Smooth muscle cell (in vitro differentiated cells): Measurements from ENCODE around the gene LRMDA. TPM values are rescaled to one million over a fixed set of nuclear protein-coding genes. Genes with fewer than 3 reads are reported as not detected.

Experiments
- DNase-seq: peaks from one replicate; lab custom pipeline; 2025; ENCODE audit not compliant: unreplicated experiment; lab: John Stamatoyannopoulos, UW
- H2AFZ ChIP-seq: fragments of 200-600 bp; sonication (generic); 2 replicates; pipeline ENCODE4 v1.6.0; 2016; ENCODE audit warnings: antibody characterized with exemption, low read depth, mild to moderate bottlenecking
- H3F3A ChIP-seq: fragments of 200-600 bp; sonication (generic); 2 replicates; pipeline ENCODE4 v1.6.0; 2017; ENCODE audit warnings: antibody characterized with exemption, low read depth
- H3K27ac ChIP-seq: fragments of 200-600 bp; sonication (generic); 2 replicates; pipeline ENCODE4 v1.5.1; 2016; ENCODE audit warnings: low read depth, mild to moderate bottlenecking
- H3K27me3 ChIP-seq: fragments of 200-600 bp; sonication (generic); 2 replicates; pipeline ENCODE4 v1.6.1; 2016; ENCODE audit warnings: low read depth, mild to moderate bottlenecking
- H3K36me3 ChIP-seq: fragments of 200-600 bp; sonication (generic); 2 replicates; pipeline ENCODE4 v1.5.1; 2016; ENCODE audit warnings: low read depth
- H3K4me1 ChIP-seq: fragments of 200-600 bp; sonication (generic); 2 replicates; pipeline ENCODE4 v1.5.1; 2016; ENCODE audit warnings: low read depth
- H3K4me2 ChIP-seq: fragments of 200-600 bp; sonication (generic); 2 replicates; pipeline ENCODE4 v1.6.0; 2016; ENCODE audit warnings: mild to moderate bottlenecking
- H3K4me3 ChIP-seq: fragments of 200-600 bp; sonication (generic); 2 replicates; pipeline ENCODE4 v1.5.1; 2016; ENCODE audit warnings: mild to moderate bottlenecking
- H3K79me2 ChIP-seq: fragments of 200-600 bp; sonication (generic); 2 replicates; pipeline ENCODE4 v1.6.0; 2016; ENCODE audit warnings: low read depth, mild to moderate bottlenecking
- H3K9ac ChIP-seq: fragments of 200-600 bp; sonication (generic); 2 replicates; pipeline ENCODE4 v1.6.0; 2016; ENCODE audit warnings: low read depth
- H3K9me3 ChIP-seq: fragments of 200-600 bp; sonication (generic); replicated peaks from 2 replicates; pipeline ENCODE4 v1.5.1; 2016; ENCODE audit warnings: low read depth
- H4K20me1 ChIP-seq: fragments of 200-600 bp; sonication (generic); 2 replicates; pipeline ENCODE4 v1.6.0; 2016; ENCODE audit warnings: low read depth
- WGBS: methylation state at CpG from one replicate; pipeline ENCODE4 v1.1.7; 2016; ENCODE audit warnings: low lambda C conversion rate; 5-methylcytosine and 5-hydroxymethylcytosine counted together
- polyA plus RNA-seq: library from polyadenylated mRNA; unstranded; fragments of >200 nt; fragmentation: Nextera tagmentation; extraction: Ambion mirVana; gene quantifications from 2 replicates; pipeline ENCODE4 v1.2.1, GENCODE V29; 2016
- total RNA-seq: library from RNA; depleted of rRNA; stranded (reverse); fragments of >200 nt; gene quantifications from 2 replicates; pipeline ENCODE4 v1.2.3, GENCODE V29; 2014
- TF ChIP-seq, protein P1 (sequence below): fragments of 200-600 bp; sonication (generic); IDR thresholded peaks from 2 replicates; pipeline ENCODE4 v1.5.1; 2017; ENCODE audit warnings: borderline replicate concordance, mild to moderate bottlenecking, antibody characterized with exemption; ENCODE audit not compliant: insufficient read depth, poor library complexity, severe bottlenecking

LRMDA gene
- total and polyA plus RNA-seq, 2 experiments from 2014 or later, result 1.5 to 1.6 TPM

DNA sequence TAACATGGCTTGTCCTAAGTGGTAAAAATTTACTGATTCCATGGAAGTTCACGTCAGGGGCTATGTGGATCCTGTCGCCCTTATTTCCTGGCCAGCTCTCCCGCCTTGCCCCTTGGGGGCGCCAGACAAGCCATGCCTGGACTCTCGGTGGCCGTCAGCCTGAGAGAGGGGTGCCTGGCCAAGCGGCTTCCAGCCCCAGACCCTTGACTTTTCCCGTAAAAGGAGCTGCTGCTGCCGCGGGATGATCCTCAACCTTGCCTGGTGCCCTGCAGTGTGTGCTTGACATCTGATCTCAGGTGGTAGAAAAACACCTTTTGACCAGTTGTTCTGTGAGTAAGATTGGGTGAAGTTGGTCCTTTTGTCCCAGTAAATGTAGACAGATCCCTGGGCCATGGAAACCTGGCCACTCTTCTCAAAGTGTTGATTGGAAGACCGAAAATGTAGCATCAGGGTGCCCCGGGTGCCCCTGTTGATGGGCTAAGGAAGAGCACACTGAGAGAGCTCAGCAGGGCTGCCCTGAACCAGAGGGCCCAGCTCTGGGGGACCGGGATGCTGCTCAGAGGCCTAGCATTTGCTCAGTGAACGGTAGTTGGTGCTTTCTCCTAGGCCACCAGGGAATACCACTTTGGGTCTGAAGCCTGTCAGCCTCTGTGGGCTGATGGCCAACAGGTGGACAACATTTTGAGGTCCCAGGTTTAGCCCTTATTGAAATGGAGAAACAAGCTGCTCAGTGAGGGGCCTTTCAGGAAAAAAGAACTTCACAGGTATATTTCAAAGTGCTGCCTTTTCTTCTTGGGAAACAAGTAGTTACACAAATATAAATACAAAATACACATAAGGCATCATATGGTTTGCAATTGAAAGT is 162.5 kb downstream of the LRMDA start:
- Histone ChIP-seq H3F3A (no peaks in the 10 kb centered on the region), H3K9ac (no peak overlapping the region), H3K9me3 (no peaks in the 10 kb centered on the region), H3K27ac (no peak overlapping the region), H3K4me1 (peaks cover 17% of the 10 kb centered on the region), H3K36me3 (no peaks in the 10 kb centered on the region), H4K20me1 (no peaks in the 10 kb centered on the region), H3K4me2 (no peak overlapping the region), H3K4me3 (no peak overlapping the region), H3K27me3 (peaks cover 11% of the 10 kb centered on the region), H3K79me2 (no peaks in the 10 kb centered on the region), H2AFZ (no peak overlapping the region)
- DNase-seq, result no peak
- TF ChIP-seq, protein P1, sequence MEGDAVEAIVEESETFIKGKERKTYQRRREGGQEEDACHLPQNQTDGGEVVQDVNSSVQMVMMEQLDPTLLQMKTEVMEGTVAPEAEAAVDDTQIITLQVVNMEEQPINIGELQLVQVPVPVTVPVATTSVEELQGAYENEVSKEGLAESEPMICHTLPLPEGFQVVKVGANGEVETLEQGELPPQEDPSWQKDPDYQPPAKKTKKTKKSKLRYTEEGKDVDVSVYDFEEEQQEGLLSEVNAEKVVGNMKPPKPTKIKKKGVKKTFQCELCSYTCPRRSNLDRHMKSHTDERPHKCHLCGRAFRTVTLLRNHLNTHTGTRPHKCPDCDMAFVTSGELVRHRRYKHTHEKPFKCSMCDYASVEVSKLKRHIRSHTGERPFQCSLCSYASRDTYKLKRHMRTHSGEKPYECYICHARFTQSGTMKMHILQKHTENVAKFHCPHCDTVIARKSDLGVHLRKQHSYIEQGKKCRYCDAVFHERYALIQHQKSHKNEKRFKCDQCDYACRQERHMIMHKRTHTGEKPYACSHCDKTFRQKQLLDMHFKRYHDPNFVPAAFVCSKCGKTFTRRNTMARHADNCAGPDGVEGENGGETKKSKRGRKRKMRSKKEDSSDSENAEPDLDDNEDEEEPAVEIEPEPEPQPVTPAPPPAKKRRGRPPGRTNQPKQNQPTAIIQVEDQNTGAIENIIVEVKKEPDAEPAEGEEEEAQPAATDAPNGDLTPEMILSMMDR, result no peak
- 72% methylated on average over 14 of the region's 14 CpGs for WGBS

DNA sequence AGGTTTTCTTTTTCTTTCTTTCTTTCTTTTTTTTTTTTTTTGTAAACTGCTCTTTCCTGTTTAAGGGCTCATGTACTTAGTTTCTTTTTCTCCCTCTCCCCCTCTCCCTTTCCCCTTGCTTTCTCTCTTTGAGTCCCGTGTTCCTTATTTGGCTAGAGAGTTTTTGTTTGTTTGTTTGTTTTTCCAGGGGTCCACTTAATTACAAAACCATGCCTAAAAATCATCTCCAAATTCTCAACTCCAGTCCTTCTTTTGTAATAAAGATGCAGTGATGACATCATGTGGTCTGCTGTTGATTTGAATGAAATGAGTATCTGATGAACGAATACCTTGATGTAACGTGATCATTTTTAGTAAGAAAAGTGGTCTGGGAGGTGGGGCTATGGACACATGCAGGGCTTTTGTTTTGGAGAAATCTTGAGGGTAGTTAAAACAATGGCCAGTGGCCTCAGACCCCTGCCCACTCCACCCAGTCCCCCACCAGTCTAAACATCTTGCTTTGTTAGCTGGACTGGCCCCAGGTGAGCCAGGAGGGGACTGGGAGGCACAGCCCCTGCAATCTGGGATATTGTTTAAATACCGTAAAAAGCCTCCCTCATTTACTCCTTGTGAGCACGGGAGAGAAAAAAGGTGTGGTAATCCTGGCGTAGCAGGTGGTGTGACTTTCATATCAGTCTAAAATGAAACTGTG is 165.7 kb downstream of the LRMDA start:
- TF ChIP-seq, protein P1, result no peak
- H3K4me1 ChIP-seq, result peaks cover 28% of the 10 kb centered on the region
- H3K4me3 ChIP-seq, result no peak overlapping the region

DNA sequence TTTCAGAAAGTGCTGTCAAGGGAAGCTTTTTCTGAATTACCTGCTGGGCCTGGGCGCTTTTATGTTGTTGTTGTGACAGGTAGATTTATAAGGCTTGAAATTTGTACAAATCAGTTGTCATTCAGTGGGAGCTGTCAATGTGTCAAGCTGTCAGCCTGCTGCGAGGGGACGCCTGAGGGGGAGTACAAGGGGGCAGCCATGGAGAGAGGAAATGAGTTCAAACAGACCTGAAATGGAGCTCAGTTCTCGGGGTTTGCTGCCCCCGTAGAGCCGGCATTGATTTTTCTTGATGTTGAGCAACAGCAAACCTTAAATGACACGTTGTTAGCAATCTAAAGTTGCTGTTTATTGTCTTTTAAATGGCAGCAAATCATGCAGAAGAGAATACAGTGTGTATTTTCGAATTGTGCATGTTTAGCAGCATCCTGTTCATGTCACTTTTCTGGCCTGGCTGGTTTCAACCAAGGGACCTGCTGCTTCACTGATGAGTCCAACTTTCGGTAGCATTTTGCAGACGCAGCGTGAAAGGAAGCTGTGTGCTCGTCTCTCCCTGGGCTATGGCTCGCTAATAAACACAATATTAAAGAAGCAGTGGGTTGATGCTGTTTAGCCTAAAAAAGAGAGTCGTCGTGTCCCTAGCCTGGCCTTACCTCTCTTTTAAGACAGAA is 166.5 kb downstream of the LRMDA start:
- DNase-seq, result no peak
- Histone ChIP-seq H3K4me3 (no peak overlapping the region), H3K9ac (no peak overlapping the region), H3K27ac (no peak overlapping the region), H3F3A (no peaks in the 10 kb centered on the region), H4K20me1 (no peaks in the 10 kb centered on the region), H3K79me2 (no peaks in the 10 kb centered on the region), H3K4me1 (peaks cover 28% of the 10 kb centered on the region), H3K9me3 (no peaks in the 10 kb centered on the region), H3K4me2 (no peak overlapping the region), H3K27me3 (peaks cover 31% of the 10 kb centered on the region), H2AFZ (no peak overlapping the region), H3K36me3 (no peaks in the 10 kb centered on the region)
- TF ChIP-seq, protein P1, result no peak
- WGBS, result 74% methylated on average over 15 of the region's 15 CpGs

More for the DNA sequence above, 165.7 kb downstream of the LRMDA start:
- Histone ChIP-seq H3K27ac (no peak overlapping the region), H3K9me3 (no peaks in the 10 kb centered on the region), H3K27me3 (peaks cover 23% of the 10 kb centered on the region), H3K9ac (no peak overlapping the region), H3F3A (no peaks in the 10 kb centered on the region), H3K36me3 (no peaks in the 10 kb centered on the region), H4K20me1 (no peaks in the 10 kb centered on the region), H3K4me2 (no peak overlapping the region), H3K79me2 (no peaks in the 10 kb centered on the region), H2AFZ (no peak overlapping the region)
- no peak for DNase-seq
- WGBS, result 63% methylated on average over 6 of the region's 6 CpGs
